NCI-H2107 (cell line): Measurements from ENCODE around the gene L3MBTL3.

Experiments
- DNase-seq: peaks from one replicate; lab custom pipeline; 2025; lab: John Stamatoyannopoulos, UW

L3MBTL3 gene

DNA sequence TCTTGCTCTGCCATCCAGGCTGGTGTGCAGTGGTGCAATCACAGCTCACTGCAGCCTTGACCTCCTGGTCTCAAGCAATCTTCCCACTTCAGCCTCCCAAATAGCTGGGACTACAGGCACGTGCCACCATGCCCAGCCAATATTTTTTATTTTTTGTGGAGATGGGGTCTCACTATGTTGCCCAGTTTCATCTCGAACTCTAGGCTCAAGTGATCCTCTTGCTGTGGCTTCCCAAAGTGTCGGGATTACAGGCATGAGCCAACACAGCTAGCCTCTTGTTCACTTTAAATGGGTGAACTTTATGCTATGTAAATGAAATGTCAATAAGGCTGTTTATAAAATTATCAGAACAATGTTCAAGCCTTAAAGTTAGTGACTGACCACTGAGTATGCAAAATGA, 167.3 kb downstream of the L3MBTL3 start:
- no peak for DNase-seq

DNA sequence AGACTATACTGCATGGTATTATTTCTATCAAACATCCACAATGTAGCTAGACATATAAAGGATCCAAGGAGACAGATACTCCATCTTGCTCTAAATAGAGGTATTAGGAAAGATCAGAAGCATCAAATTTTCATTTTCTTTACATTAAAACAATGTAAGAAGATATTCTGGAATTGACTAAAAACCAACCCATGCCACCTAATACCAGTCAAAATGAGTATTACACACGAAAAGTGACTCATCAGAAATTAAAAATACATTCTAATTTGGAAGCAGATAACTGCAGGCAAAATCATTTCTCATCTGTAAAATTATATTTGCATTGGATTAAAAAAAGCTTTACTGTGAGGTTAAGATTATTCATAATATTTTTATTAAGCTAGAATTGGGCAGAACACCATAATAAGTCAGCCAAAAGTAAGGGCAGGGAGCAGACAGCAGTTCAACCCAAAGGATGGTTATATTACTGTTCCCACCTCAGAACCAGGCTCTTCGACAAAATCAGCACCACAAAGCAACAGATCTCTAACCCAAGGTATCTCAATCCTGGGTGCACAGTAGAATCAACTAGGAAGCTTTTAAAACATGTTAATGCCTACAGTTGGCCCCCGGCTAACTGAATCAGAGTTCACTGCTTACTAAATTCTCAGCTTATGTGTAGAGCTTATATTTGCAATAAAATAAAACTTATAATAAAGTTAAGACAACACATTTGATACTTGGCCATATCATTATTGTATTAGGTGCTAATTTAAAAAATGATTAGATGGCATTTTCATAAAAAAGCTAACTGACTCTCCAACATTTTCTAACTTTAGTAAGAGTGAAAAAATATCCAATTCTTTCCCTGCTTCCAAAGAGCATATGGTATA, 169.2 kb downstream of the L3MBTL3 start:
- no peak for DNase-seq

DNA sequence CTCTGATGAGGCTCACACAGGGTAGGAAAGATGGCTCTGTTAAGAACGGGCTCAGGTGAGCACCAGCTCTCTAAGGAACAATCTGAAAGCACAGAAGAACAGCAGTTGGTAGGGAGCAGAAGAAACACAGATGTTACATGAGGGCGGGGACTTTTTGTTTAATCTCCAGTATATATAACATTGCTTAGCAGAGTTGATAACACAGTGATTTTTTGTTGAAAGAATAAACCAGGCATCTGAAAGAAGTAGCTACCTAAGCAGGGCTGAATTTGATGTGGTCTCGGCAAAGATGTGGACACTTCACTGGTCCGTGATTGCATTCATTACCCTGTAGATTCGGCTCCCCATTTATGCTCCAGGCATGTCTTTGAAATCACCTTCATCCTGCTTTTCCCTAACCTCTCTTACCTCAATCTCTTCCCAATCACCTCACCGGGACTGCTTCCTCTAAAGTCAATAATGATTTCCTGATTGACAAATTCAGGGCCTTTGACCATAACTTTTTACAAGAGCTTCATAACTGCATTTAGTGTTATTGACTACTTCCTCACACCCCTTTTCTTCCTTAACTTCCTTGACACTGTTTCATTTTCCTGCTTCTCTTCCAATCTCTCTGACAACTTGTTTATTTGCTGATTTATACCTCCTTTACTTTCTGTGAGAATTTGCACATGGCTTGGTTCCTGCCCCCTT, 170.0 kb downstream of the L3MBTL3 start:
- no peak for DNase-seq

DNA sequence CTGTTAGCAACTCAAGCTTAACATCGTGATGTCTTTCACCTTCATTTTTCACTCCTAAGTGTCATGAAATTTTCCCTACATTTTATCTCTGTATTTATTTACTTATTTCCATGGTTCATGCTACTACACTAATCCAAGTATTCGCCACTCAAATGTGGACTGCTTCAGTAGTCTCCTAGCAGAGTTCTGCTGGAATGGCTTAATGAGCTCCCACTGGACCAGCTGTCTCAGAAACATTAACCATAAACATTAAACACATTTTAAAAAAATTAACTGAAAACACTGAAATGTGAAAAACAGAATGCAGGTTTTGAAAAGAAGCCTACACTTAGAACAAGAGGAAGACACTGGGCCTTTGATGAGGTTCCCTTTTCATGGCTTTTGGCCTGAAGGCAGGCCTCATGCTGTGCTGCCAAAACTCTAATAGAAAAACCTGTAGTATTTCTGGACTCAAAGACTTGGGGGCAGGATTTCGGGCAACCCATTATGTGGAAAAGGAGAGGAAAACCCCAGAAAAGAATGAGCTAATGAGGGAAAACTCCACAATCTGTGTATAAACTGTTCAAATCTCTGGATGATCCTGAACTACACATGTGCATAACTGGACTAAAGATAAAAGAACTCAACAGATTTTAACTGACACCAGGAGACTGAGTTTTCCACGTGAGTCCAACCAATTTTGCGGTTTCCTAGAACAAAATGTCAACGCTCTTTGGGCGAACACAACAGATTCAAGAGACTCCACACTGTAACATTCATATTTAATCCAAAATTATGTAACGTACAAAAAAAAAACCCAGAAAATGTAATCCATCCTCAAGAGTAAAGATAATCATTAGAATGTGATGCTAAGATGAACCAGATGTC, 171.4 kb downstream of the L3MBTL3 start:
- DNase-seq, result no peak
